Activated T-cell treated with anti-CD3 and anti-CD28 coated beads, Interleukin-2, amount 50 U/mL, for 4 hours (primary cell): ENCODE data around the gene PUM1. TPM values are rescaled to one million over a fixed set of nuclear protein-coding genes. Genes with fewer than 3 reads are reported as not detected.

ENCODE experiments used
- ATAC-seq, 2 donors: fragments of 200-7000 bp; cut with Tn5 transposase; one replicate each; pipeline ENCODE4 v1.10.0; 2021
- DNase-seq: peaks from one replicate; pipeline ENCODE4 v3.0.0-alpha.2; 2020
- H3K27me3 Mint-ChIP-seq: one replicate; pipeline ENCODE4 v1.8.0; 2021; ENCODE audit warnings: low read depth, mixed read lengths
- H3K36me3 Mint-ChIP-seq: one replicate; pipeline ENCODE4 v1.8.0; 2022; ENCODE audit warnings: mixed read lengths; ENCODE audit not compliant: insufficient read depth
- H3K4me1 Mint-ChIP-seq: one replicate; pipeline ENCODE4 v1.8.0; 2021; ENCODE audit warnings: low read depth, mixed read lengths
- H3K4me3 Mint-ChIP-seq: one replicate; pipeline ENCODE4 v1.8.0; 2021; ENCODE audit warnings: mild to moderate bottlenecking, moderate library complexity, mixed read lengths
- H3K9me3 Mint-ChIP-seq: one replicate; pipeline ENCODE4 v1.8.0; 2021; ENCODE audit warnings: mixed read lengths
- total RNA-seq, 3 donors: library from RNA; stranded (reverse); gene quantifications; one replicate each; pipeline ENCODE4 v1.2.1, GENCODE V29; 2021

The PUM1 gene
- total RNA-seq, 3 donors from 2014 or later = 104 to 113 (median 110) TPM

DNA sequence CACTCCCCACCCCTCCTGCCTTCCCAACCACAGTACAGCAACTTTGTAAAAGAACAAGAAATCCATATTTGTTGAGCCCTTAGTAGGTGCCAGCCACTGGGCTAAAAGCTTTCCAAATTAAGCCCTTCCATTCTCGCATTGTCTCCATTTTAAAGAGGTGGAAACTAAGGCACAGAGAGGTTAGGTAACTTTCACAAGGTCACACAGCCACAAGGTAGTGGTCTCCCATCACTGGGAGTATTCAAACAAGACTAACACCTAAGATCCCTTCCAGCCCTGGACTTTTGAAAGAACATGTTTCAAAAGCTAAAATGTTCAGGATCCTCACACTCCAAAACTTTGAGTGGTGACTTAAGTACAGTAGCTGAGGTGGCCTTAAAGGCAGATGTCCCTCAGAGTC, 160.1 kb downstream of the PUM1 start:
- Mint-ChIP-seq H3K4me1 (peaks cover 10% of the 10 kb centered on the region), H3K36me3 (no peaks in the 10 kb centered on the region), H3K27me3 (peaks cover 38% of the 10 kb centered on the region), H3K9me3 (no peaks in the 10 kb centered on the region), H3K4me3 (no peak overlapping the region)
- no peak for ATAC-seq
- no peak for DNase-seq

DNA sequence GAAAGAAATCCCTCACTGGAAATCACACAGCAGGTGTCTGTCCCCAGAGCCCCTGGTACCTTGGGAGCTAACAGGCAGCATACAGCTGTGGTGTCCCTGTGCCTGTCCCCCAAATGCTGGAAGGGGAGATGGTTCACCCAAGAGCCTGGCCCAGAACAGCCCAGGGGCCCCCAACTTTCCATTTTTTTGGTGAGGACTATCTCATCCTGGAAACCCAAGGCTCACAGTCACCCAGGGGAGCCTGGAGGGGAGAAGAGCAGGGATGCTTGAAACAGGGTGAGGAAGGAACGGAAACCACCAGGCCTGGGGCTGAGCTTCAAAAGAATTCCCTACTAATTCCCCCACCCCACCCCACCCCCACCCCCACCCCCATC, 160.6 kb downstream of the PUM1 start:
- ATAC-seq (no peak), DNase-seq (no peak)
- Mint-ChIP-seq H3K9me3 (no peaks in the 10 kb centered on the region), H3K4me3 (no peak overlapping the region), H3K36me3 (no peaks in the 10 kb centered on the region), H3K27me3 (peaks cover 38% of the 10 kb centered on the region), H3K4me1 (peaks cover 10% of the 10 kb centered on the region)

DNA sequence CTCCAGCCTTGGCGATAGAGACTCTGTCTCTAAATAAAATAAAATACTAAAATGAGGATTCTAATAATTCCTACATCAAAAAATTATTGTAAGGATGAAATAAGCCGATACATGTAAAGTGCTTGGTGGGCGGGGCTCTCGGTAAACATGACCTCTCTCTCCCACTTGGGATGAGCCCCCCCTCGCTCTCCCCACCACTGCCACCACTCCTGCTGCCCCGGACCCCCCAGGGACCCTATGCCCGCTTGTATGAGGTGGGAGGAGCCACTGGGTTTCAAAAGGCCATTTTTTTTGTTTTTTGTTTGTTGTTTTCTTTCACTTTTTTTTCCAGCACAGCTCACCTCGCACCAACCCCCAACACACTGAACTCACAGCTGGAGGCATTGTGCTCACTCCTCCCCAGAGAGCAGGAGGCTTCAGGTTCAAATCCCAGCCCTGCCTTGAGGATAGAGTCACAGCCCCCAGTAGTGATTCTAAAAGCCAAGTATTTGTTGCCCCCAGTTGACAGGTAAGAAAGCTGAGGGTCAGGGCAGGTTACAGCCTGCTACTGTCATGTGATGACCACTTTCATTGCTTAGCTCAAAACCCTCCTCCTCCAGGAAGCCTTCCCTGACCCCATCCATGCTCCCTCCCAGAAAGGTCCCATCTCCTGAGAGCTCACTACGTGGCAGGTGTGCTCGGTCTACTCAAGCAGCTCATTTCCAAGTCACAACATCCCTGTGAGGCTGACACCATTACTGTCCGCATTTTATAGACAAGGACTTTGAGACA, 161.1 kb downstream of the PUM1 start:
- Mint-ChIP-seq H3K27me3 (peaks cover 33% of the 10 kb centered on the region), H3K4me3 (no peak overlapping the region), H3K36me3 (no peaks in the 10 kb centered on the region), H3K4me1 (peaks cover 10% of the 10 kb centered on the region), H3K9me3 (no peaks in the 10 kb centered on the region)
- ATAC-seq = no peak
- no peak for DNase-seq

DNA sequence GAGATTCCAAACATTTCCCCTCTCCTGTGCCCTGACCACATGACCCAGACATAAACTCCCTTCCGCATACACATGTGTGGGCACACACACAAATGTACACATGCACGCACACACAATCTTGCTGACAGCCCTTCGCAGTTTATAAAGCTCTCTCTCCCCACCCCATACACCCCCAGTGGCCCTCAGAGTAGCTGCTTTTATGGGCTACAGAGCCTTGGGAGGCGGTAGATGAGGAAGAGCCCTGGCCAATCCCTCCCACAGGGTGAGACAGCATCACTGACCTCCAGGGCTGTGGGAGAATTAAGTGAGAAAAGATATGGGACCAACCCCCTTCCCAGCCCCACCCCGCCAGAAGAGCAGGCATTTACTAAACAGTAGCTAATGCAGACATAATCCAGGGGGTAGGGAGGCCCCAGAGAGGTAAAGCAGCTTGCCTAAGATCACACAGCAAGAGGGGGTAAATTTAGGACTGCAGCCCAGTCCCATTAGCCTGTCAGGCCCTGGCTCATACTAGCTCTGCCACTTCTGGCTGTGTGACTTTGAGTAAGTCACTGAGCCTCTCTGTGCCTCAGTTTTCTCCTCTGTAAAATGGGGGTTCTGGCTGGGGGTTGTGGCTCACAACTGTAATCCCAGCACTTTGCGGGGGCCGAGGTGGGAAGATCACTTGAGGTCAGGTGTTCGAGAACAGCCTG, 162.0 kb downstream of the PUM1 start:
- DNase-seq (no peak), ATAC-seq (no peak)
- H3K4me3 Mint-ChIP-seq = no peak overlapping the region
- H3K4me1 Mint-ChIP-seq = peaks cover 6% of the 10 kb centered on the region
- H3K27me3 Mint-ChIP-seq = peaks cover 29% of the 10 kb centered on the region
- H3K36me3 Mint-ChIP-seq = no peaks in the 10 kb centered on the region
- no peaks in the 10 kb centered on the region for H3K9me3 Mint-ChIP-seq

DNA sequence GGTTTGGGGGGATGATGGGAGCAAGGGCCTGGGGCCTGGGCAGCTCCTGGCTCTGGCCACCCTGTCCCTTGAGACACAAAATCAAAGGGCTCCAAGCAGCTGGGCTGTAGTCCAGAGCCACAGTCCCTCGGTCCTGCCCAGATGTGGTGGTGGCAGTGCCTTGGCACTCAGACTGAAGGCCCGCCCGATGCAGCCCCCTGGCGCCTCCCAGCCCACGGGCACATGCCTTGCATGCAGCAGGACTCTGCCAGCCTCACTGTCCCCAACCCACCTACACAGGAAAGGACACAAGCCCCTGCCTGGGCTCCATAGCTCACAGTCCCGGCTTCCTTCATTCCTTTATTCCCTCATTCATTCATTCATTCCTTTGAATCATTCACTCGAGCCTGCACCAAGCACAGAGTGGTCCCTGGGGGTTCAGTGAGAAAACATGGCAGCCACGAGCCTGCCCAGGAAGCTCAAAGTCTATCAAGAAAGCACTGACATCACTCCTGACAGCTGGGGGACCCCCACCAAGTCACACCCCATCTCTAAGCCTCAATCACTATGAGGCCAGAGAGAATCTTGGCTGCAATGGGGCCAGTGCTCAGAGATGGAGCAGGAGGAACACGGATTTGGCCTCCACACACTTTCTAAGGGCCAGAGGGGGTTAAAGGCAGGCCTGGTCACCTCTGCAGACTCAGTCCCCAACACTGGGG, 162.8 kb downstream of the PUM1 start:
- ATAC-seq (no peak), DNase-seq (no peak)
- Mint-ChIP-seq H3K27me3 (peaks cover 29% of the 10 kb centered on the region), H3K9me3 (no peaks in the 10 kb centered on the region), H3K36me3 (no peaks in the 10 kb centered on the region), H3K4me1 (peaks cover 5% of the 10 kb centered on the region), H3K4me3 (no peak overlapping the region)

DNA sequence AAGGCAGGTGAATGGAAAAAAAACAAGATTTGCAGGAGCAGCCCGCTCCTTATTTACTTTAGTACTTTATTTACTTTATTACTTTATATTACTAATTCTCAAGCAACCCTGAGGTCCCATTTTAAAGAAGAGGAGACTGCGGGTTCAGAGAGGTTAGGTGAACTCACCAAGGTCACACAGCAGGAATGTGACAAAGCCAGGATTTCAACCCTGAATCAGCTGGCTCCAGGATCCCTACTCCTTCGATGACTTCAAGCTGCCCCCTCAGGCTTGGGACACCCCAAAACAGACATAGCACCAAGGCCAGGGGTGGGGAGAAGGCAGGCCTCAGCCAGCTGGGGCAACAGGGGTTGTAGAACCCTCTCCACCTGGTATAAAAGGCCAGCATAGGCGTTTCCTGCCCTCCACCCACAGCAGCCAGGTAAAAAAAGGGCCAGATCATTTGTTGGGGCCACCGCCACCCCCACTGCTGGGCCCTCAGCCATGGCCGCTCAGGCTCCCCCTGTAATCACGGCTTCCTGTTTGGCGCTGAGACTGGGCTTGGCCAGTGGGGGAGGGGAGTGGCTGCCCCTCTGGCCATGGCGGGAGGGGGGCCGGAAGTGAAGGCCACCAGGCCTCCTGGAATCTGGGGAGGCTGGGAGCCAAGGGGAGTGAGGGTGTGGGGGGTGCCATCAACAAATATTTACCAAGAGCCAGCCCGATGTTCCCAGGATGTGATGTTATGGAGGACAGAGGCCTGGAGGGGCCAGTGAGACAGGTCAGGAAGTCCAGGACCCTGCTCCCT, 163.5 kb downstream of the PUM1 start:
- Mint-ChIP-seq H3K4me1 (no peaks in the 10 kb centered on the region), H3K9me3 (no peaks in the 10 kb centered on the region), H3K36me3 (no peaks in the 10 kb centered on the region), H3K4me3 (no peak overlapping the region), H3K27me3 (peaks cover 22% of the 10 kb centered on the region)
- ATAC-seq (no peak), DNase-seq (no peak)

DNA sequence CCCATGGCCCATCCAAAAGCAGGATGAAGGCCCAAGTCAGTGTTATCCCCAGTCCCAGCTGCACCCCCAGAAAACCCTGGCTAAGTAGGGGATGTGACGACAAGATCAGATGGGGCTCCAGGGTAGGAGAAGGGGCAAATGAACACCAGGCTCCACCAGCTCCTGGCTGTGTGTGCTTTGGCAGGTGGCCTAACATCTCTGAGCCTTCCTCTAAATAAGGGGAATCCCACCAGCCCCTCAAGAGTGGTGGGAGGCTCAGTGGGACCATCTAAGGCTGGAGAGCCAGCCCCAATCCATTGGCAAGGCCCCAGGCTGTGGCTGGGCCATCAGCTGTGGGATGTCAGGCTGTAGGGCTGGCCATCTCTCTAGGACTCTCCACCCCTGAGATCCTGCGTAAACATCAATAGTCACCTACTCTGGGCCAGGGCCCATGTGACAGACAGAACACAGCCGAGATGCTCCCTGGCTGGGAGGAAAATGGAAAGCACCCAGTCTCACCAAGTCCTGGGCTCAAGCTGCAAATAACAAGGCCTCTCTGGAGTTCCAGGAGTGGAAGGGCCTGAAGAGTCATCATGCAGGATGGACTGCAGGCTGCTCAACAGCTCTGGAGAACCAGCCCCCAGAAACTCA, 164.5 kb downstream of the PUM1 start:
- DNase-seq = no peak
- no peaks in the 10 kb centered on the region for H3K9me3 Mint-ChIP-seq
- no peak for ATAC-seq
- H3K36me3 Mint-ChIP-seq = no peaks in the 10 kb centered on the region
- no peak overlapping the region for H3K4me3 Mint-ChIP-seq
- H3K4me1 Mint-ChIP-seq = no peaks in the 10 kb centered on the region
- peaks cover 25% of the 10 kb centered on the region for H3K27me3 Mint-ChIP-seq

DNA sequence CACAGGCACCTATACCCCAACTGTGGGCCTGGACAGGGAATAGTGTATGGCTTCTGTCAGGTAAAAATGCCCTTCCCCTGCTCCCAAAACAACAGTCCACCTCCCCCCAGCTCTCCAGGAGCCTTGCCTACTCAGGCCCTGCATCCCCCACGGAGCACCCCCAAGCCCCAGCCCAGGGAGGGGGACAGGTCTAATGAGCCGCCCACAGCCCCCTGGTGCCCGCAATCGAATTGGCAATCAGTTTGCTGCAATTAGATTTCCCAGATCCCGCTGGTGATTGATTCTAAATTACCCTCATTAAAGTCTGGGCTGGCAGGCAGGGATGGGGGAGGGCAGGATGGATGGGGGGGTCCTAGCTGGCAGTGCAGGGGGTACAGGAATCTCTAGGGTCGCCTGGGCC, 165.0 kb downstream of the PUM1 start:
- DNase-seq = no peak
- Mint-ChIP-seq H3K4me1 (no peaks in the 10 kb centered on the region), H3K4me3 (no peak overlapping the region), H3K36me3 (no peaks in the 10 kb centered on the region), H3K9me3 (no peaks in the 10 kb centered on the region), H3K27me3 (peaks cover 22% of the 10 kb centered on the region)
- no peak for ATAC-seq

DNA sequence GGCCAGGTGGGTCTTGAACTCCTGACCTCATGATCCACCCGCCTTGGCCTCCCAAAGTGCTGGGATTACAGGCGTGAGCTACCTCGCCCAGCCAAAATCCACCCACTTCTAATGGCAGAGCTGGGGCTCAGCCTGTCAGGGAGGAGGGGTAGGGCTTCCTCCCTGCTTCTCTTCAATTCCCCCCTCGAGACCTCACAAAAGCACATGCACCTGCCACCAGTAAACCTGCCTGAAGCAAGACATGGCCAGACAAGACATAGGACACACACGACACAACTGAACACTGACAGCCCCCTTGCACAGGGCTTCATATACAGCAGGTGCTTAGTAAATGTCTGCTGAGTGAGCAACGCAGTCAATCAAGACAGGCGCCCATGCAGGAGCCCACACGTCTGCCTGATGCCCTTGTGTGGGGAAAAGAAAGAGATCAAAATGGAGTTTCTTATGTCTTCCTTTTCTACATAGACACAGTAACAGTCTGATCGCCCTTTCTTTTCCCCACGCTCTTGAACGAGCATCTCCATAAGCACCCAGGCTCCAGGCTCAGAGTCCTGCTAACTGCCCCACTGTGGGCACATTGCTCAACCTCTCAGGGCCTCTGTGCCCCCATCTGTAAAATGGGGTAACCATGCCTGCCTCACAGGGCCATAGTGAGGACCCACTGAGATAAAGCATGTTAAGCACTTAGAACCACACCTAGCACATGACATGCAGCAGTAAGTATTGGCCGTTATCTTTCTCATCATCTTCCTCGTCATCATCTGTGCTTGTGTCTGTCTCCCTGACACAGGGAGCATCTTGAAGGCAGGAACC, 165.7 kb downstream of the PUM1 start:
- no peaks in the 10 kb centered on the region for H3K4me1 Mint-ChIP-seq
- ATAC-seq = no peak

DNA sequence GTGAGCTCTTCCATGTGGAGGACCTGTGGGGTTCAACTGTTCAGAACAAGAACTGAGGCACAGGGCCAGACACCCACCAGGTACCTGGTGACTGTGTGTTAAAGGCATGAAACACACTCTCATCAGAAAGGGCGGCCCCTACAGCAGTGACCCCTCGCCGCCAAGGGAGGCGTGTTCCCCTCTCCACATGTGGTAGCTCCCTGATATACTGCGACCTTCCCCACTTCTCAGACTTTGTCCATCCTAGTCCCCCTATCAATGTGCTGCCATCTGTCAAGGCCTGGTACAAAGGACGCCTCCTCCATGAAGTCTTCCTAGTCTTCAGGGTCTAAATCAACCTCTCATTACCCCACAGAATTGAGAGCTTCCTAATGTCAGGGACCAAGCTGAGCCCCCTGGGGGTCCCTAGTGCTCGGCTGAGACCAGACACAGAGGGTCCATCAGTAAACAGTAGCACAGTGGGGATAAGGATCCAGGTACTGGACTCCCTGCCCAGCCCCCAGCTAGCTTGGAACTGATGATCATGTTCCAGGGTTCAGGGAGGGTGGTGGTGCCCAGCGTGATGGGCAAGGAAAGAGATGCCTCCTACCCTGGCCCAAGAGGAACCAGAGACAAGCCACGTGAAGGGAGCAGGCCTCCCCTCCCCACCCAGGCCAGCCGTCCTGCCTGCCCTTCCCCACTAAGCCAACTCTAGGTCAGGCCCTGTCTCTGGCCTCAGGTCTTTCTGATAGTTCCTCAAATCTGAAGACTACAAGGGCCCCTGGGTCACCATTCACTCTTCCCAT, 167.3 kb downstream of the PUM1 start:
- no peaks in the 10 kb centered on the region for H3K36me3 Mint-ChIP-seq
- no peaks in the 10 kb centered on the region for H3K9me3 Mint-ChIP-seq
- H3K4me1 Mint-ChIP-seq = no peaks in the 10 kb centered on the region
- H3K27me3 Mint-ChIP-seq = peaks cover 23% of the 10 kb centered on the region
- DNase-seq (no peak), ATAC-seq (no peak)
- no peak overlapping the region for H3K4me3 Mint-ChIP-seq

More for the DNA sequence above, 165.7 kb downstream of the PUM1 start:
- peaks cover 24% of the 10 kb centered on the region for H3K27me3 Mint-ChIP-seq
- H3K9me3 Mint-ChIP-seq = no peaks in the 10 kb centered on the region
- H3K36me3 Mint-ChIP-seq = no peaks in the 10 kb centered on the region
- H3K4me3 Mint-ChIP-seq = no peak overlapping the region
- no peak for DNase-seq

DNA sequence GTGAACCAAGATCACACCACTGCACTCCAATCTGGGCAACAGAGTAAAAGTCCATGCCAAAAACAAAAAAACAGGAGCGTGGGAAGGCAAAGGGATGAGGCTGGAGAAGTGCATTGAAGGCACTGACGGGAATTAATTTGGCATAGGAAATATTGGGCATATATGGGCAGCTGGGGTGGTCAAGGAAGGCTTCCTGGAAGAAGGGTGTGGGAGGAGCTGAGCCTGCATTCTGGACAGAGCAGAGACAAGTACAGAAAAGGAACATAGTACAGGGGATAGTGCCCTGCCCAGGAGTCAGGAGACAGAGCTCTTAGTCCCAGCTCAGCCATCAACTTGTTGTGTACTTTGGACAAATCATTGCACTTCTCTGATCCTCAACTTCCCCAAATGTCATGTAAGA, 168.6 kb downstream of the PUM1 start:
- DNase-seq (no peak), ATAC-seq (no peak)
- H3K9me3 Mint-ChIP-seq = no peaks in the 10 kb centered on the region
- H3K36me3 Mint-ChIP-seq = no peaks in the 10 kb centered on the region
- H3K4me1 Mint-ChIP-seq = no peaks in the 10 kb centered on the region
- peaks cover 33% of the 10 kb centered on the region for H3K27me3 Mint-ChIP-seq
- no peak overlapping the region for H3K4me3 Mint-ChIP-seq

DNA sequence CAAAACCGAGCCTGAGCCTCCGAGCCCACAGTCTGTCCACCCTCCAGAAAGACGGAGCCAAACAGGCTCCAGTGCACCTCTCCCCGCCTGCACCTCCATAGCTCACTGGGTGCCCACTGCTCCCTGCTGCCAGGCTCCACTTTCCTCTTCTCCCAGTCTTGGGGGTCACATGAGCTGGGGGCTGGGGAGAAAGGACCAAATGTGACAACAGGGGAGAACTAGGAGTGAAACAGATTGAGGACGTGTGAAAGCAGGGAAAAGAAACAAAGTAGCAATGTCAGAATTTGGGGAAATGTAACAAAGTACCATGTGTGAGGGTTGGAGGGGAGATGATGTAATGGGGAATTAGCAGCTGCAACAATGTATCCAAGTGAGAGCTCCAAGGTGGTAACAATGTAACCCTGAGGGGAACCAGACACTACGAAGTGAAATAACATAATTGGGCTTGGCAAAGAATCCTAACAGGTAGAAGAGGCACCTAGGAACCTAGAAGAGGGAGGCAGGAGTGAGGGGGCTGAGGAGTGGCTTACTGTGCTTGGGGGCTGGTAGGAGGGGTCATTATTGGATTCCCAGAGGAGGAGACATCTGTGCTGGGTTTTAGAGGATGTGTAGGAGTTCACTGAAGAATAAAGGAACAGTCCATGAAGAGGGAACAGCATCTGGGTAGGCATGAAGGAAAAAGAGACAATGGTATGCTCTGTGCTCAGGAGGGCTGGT, 169.4 kb downstream of the PUM1 start:
- ATAC-seq (no peak), DNase-seq (no peak)
- Mint-ChIP-seq H3K36me3 (no peaks in the 10 kb centered on the region), H3K9me3 (no peaks in the 10 kb centered on the region), H3K27me3 (peaks cover 33% of the 10 kb centered on the region), H3K4me3 (no peak overlapping the region), H3K4me1 (no peaks in the 10 kb centered on the region)
